GM12878 (cell line): Measurements from ENCODE around the gene TMPRSS13. TPM values are rescaled to one million over a fixed set of nuclear protein-coding genes. Genes with fewer than 3 reads are reported as not detected.

Source experiments
- ASH2L ChIP-seq: fragments of 300-600, 200-600 bp; sonication (generic); IDR thresholded peaks from 2 replicates; pipeline ENCODE4 v1.6.1; 2017; ENCODE audit warnings: low read depth, mild to moderate bottlenecking, borderline replicate concordance
- CUX1 ChIP-seq: IDR thresholded peaks from 2 replicates; pipeline ENCODE4 v1.6.1; 2012; ENCODE audit warnings: improper control_type of control experiment, low read depth, low read length; ENCODE audit not compliant: insufficient replicate concordance
- GATAD2B ChIP-seq: fragments of 450-650 bp; conservative IDR thresholded peaks from 2 replicates; pipeline ENCODE4 v1.6.1; 2017; ENCODE audit warnings: low read depth, mild to moderate bottlenecking, moderate library complexity
- IRF3 ChIP-seq: fragments of 450-650 bp; IDR thresholded peaks from 2 replicates; pipeline ENCODE4 v1.6.1; 2014; ENCODE audit warnings: mild to moderate bottlenecking
- MLLT1 ChIP-seq: fragments of 450-650 bp; IDR thresholded peaks from 2 replicates; pipeline ENCODE4 v1.6.1; 2016; ENCODE audit warnings: mild to moderate bottlenecking
- MTA3 ChIP-seq: IDR thresholded peaks from 2 replicates; pipeline ENCODE4 v1.6.1; 2012; ENCODE audit warnings: low read length, inconsistent platforms, borderline replicate concordance
- NR2C1 ChIP-seq: fragments of 450-650 bp; IDR thresholded peaks from 2 replicates; pipeline ENCODE4 v1.6.1; 2017; ENCODE audit warnings: antibody characterized with exemption, mild to moderate bottlenecking, moderate library complexity
- SMAD1 ChIP-seq: fragments of 450-650 bp; IDR thresholded peaks from 2 replicates; pipeline ENCODE4 v1.6.1; 2018; ENCODE audit warnings: mild to moderate bottlenecking, low read depth; ENCODE audit not compliant: partially characterized antibody
- ZNF687 ChIP-seq: fragments of 450-650 bp; IDR thresholded peaks from 2 replicates; pipeline ENCODE4 v1.6.1; 2017; ENCODE audit warnings: mild to moderate bottlenecking, moderate library complexity
- ZSCAN29 ChIP-seq: fragments of 450-650 bp; IDR thresholded peaks from 2 replicates; pipeline ENCODE4 v1.6.1; 2017; ENCODE audit warnings: mild to moderate bottlenecking, moderate library complexity
- polyA plus RNA-seq, 11 experiments: library from polyadenylated mRNA; depleted of rRNA in 4 of 11; unstranded in 6 of 11; stranded (reverse) in 5 of 11; fragments of >200 nt; fragmentation: Nextera tagmentation in 4 of 11; fragmentation: Illumina TruSeq in 1 of 11; extraction: Ambion mirVana in 4 of 11; extraction: Trizol in 1 of 11; gene quantifications; 1 replicate in 1 of 11; 2 replicates in 10 of 11; pipeline versions ENCODE4 v1.2.1 to v1.2.3, GENCODE V29; 2011 to 2016; ENCODE audit warnings: inconsistent platforms in 2 of 11, missing spikeins in 2 of 11, low read depth in 1 of 11
- total RNA-seq, 4 experiments: library from RNA; depleted of rRNA in 3 of 4; stranded (reverse); fragments of >200 nt in 3 of 4; fragmentation: Illumina TruSeq in 1 of 4; extraction: Trizol in 1 of 4; gene quantifications; 2 replicates each; pipeline versions ENCODE4 v1.2.1 to v1.2.3, GENCODE V29; 2013 to 2021
- TF ChIP-seq, protein P1 (sequence below): fragments of 450-650 bp; IDR thresholded peaks from 2 replicates; pipeline ENCODE4 v1.6.1; 2016; ENCODE audit warnings: mild to moderate bottlenecking, moderate library complexity, borderline replicate concordance

The TMPRSS13 gene
- total and polyA plus RNA-seq, 10 of the 15 experiments (the other 5 are each of a cell fraction or from before 2014, with no cell fraction given), result 0.05 to 0.50 (median 0.26) TPM; not detected in 2

DNA sequence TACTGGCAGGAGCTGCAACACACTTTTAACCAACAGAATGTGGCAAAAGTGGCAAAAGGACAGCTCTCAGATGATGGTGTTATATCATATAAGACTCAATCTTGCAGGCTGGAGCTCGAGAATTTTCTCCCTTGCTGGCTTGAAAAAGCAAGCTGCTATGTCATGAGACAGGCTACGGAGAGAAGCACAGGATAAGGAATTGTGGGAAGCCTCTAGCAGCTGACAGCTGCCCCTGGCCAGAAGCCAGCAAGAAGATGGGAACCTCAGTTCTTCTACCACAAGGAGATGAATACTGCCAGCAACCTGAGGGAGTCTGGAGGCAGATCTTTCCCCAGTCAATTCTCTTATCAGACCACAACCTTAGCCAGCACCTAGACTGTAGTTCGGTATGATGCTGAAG lies 77.3 kb downstream of the TMPRSS13 start (continued):
- no peak for TF ChIP-seq CUX1
- no peak for TF ChIP-seq ZNF687
- TF ChIP-seq ASH2L, result no peak
- TF ChIP-seq SMAD1, result no peak
- TF ChIP-seq ZSCAN29, result no peak
- TF ChIP-seq IRF3, result no peak
- no peak for TF ChIP-seq GATAD2B
- no peak for TF ChIP-seq MLLT1
- no peak for TF ChIP-seq NR2C1
- TF ChIP-seq, protein P1, sequence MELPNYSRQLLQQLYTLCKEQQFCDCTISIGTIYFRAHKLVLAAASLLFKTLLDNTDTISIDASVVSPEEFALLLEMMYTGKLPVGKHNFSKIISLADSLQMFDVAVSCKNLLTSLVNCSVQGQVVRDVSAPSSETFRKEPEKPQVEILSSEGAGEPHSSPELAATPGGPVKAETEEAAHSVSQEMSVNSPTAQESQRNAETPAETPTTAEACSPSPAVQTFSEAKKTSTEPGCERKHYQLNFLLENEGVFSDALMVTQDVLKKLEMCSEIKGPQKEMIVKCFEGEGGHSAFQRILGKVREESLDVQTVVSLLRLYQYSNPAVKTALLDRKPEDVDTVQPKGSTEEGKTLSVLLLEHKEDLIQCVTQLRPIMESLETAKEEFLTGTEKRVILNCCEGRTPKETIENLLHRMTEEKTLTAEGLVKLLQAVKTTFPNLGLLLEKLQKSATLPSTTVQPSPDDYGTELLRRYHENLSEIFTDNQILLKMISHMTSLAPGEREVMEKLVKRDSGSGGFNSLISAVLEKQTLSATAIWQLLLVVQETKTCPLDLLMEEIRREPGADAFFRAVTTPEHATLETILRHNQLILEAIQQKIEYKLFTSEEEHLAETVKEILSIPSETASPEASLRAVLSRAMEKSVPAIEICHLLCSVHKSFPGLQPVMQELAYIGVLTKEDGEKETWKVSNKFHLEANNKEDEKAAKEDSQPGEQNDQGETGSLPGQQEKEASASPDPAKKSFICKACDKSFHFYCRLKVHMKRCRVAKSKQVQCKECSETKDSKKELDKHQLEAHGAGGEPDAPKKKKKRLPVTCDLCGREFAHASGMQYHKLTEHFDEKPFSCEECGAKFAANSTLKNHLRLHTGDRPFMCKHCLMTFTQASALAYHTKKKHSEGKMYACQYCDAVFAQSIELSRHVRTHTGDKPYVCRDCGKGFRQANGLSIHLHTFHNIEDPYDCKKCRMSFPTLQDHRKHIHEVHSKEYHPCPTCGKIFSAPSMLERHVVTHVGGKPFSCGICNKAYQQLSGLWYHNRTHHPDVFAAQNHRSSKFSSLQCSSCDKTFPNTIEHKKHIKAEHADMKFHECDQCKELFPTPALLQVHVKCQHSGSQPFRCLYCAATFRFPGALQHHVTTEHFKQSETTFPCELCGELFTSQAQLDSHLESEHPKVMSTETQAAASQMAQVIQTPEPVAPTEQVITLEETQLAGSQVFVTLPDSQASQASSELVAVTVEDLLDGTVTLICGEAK, result no peak
- no peak for TF ChIP-seq MTA3
